Hepatocyte (in vitro differentiated cells): ENCODE measurements around the gene ANKRD22.

Experiments used
- CTCF ChIP-seq: fragments of 200-600 bp; sonication (generic); IDR thresholded peaks from 2 replicates; pipeline ENCODE4 v1.5.1; 2016; ENCODE audit warnings: antibody characterized with exemption, mild to moderate bottlenecking; ENCODE audit not compliant: poor library complexity
- EZH2 ChIP-seq: fragments of 200-600 bp; sonication (generic); IDR thresholded peaks from 2 replicates; pipeline ENCODE4 v1.6.1; 2016; ENCODE audit warnings: antibody characterized with exemption, mild to moderate bottlenecking, borderline replicate concordance

GRCh38 chr10:88858491-88858890 is 6.8 kb upstream of the ANKRD22 start:
- TF ChIP-seq CTCF (no peak), EZH2 (no peak)
